Stimulated activated CD8-positive, alpha-beta memory T cell treated with anti-CD3 and anti-CD28 coated beads, Interleukin-7, amount 100 ng/mL, for 24 hours (primary cell): Measurements from ENCODE around the gene C10orf120.

ENCODE experiments used
- DNase-seq: peaks from one replicate; pipeline ENCODE4 v3.0.0-alpha.2; 2020; ENCODE audit warnings: low read depth

The C10orf120 gene

GRCh38 chr10:122699796-122700455 is at the start of gene C10orf120:
C10orf120 (minus strand) TSS chr10:122699846; CDS start chr10:122699790, 56 bp downstream.
- DNase-seq = no peak

- no peak for DNase-seq
Measured at GRCh38 chr10:122748496-122748895, 48.9 kb upstream of the C10orf120 start.

- DNase-seq = no peak
Measured at GRCh38 chr10:122746408-122746807, 46.8 kb upstream of the C10orf120 start.

DNA sequence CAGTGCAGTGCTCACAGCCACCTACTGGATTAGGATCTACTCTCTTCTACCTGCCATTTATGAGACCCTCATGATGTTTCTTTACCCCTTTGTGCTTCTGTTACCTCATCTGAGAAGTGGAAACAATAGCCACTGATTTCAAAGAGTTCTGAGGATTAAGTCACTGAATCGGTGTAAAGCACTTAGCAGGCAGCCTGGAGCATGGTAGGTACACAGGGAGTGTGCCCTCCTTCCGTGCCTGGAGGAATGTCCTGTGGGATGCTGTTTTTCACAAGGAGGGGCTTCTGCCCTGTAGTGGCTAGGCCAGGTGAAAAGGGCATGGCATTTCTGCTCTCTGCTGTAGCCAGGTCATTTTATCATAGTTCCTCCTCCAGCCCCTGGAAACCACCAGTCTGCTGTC is 44.6 kb upstream of the C10orf120 start:
- DNase-seq = no peak

GRCh38 chr10:122740640-122741039 is 41.0 kb upstream of the C10orf120 start:
- no peak for DNase-seq

DNA sequence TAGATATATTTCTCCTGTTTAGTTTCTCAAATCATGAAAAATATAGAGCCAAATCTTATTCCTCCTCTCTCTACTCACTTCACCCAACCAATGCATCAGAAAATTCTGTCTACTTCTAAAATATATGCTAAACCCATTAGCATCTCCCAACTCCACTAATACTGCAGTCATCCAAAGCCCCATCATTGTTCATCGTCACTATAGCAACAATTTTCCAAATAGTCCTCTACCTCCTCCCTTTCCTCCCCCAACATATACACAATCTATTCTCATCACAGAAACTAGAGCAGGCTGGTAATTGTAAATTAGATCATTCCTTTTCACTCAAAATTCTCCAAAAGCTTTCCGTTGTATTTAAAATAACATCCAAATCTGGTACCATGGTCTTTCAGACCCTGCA is 38.4 kb upstream of the C10orf120 start:
- DNase-seq = no peak

DNA sequence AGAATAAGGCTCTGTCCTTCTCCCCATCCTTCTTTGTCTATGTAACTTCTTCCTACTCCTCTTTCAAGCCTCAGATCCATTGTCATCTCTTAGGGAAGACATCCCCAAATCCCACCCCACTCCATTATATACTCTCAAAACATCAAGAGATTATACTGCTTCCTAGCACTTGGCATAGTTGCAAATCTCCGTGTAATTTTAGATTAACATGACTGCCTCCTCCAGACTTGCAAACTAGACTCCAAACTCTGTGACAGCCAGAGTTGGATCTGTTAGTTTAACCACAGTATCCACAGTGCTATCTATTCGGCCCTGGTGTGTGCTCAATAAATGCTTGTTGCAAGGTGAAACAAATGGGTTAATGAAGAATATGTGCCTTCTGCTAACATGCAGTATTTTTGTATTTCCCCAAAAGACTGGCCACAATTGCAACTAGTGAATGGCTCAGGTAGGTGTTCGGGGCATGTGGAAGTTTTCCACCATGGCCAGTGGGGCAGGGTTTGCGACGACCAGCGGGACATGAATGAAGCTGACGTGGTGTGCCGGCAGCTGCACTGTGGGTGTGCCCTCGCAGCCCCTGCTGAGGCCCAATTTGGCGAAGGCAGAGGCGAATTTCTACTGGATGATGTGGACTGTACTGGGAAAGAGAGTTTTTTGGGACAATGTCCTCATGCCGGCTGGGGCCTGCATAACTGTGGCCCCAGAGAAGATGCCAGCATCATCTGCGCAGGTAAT is 34.5 kb upstream of the C10orf120 start:
- DNase-seq = no peak

DNA sequence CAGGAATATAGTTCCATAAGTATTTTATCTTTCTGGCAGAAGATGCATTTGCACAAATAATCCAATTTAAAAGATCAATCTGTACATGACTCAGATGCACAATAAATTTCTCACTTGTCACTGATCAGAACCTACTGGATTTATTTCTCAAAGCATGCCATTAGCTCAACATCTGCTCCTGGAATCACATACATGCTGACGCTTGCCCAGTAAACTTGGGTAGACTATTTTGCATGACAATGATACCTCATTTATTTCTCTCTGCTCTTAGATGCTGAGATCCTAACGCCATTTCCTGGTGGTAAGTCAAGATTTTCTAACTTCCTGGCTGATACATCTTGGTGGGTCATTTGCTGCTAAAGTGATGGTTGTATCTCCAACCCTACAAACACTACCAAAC is 33.8 kb upstream of the C10orf120 start:
- no peak for DNase-seq

GRCh38 chr10:122730238-122730637 is 30.6 kb upstream of the C10orf120 start:
- DNase-seq = no peak

- DNase-seq = no peak
Measured at GRCh38 chr10:122729126-122729525, 29.5 kb upstream of the C10orf120 start.

- DNase-seq = no peak
Measured at GRCh38 chr10:122727426-122727825, 27.8 kb upstream of the C10orf120 start.

GRCh38 chr10:122725768-122726167 is 26.1 kb upstream of the C10orf120 start:
- DNase-seq = no peak

GRCh38 chr10:122725006-122725405 is 25.4 kb upstream of the C10orf120 start:
- no peak for DNase-seq

DNA sequence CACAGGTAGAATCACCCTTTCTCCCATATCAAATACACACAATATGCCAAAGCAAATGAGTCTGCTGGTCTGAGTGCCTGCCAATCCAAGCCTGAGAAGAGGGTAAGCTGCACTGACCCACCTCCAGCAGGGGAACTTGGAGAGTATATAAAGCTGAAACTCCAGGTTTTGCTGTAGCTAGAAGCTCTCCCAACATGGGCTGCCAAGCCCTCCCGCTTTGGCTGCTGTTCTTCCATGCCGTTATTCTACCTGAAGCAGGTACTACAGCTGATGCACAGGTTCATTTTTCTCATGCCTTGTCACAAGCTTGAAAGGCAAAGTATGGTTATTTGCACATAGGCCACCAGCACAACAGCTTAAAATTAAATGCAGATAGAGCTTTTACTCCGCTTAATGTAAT is 21.5 kb upstream of the C10orf120 start:
- DNase-seq = no peak

DNA sequence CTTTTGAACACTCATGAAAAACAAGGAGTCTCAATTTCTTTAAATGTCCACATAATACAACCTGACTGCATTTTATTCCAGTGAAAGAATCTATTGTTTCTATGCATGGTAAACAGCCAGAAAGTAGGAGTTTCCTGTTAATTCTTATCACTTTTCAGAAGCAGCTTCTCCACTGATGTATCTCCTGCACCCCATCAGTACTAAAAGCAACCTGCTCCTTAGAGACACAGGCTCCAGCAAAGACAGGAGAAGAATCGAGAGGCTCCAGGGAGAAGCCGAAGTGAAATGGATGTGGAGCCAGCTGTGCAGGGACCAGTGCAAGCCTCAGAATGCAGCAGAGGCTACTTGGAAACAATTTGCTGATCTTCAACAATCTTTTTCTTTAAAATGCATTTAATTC is 16.4 kb upstream of the C10orf120 start:
- no peak for DNase-seq

GRCh38 chr10:122715576-122715975 is 15.9 kb upstream of the C10orf120 start:
- no peak for DNase-seq

DNA sequence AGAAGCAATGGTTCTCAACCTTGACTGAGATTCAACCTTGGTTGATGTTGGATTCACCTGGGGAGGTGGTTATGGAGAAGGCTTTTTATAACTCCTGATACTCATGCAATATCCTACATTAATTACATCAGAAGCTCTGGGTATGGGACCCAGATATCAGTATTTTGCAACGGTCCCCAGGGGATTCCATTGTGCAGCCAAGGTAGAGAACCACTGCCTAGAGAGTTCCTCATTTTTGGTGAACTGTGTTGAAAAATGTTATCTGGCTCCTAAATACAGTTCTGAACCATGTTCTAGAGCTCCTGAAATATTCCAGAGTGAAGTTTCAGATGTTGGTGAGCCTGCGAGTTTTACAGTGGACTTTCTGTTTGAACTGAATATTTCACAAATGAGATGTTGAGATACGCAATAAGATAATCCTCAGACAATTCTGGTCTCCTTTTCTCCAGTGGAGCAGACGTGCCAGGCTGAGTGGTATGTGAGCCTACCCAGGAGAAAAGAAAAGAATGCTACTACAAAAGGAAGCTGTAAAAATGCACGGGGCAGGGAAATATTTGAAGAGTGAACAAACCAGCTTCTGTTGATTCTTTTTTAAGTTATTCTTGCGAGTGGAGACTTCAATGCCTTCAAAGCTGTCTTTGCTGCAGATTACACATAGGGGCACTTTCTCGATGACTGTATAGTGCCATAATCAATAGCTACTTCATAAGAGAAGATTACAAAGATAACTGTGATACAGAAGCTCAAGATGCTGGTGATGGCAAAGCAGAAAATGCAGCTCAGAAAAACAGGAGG is 13.6 kb upstream of the C10orf120 start:
- no peak for DNase-seq

DNA sequence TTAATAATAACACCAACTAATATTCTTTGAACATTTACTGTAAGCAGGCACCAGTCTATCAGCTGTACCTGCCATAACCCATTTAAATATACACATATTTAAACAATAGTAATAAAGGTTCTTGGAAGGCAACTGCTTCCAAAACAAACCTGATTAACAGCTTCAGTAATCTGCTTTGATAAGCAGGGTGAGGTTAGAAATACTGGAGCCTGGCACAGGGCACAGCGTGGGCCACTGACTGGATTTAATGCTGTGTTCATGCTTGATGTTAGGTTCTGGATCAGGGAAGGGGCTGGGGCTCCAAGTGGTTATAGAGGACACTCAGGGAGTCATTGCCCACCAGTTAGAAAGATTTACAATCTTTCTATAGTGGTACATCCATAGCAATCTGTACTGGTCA is 10.9 kb upstream of the C10orf120 start:
- DNase-seq = no peak

GRCh38 chr10:122709971-122710370 is 10.3 kb upstream of the C10orf120 start:
- no peak for DNase-seq

DNA sequence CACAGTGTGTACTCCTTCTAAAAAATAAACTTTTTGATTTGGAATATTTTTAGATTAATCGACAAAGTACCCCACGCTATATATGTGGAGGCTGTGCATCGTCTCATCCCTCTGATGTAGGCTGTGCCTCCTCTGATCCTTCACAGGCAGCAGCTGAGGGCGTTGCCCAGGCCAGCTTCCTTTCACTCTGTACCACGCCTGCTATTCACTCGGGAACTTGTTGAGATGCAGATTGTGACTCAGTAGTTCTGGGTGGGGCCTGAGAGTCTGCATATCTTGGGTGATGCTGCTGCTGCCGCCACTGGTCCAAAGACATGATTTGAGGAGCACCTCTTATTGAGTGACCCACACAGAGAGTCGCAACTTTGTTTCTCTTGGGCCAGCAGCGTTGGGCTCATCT is 7.9 kb upstream of the C10orf120 start:
- no peak for DNase-seq

DNA sequence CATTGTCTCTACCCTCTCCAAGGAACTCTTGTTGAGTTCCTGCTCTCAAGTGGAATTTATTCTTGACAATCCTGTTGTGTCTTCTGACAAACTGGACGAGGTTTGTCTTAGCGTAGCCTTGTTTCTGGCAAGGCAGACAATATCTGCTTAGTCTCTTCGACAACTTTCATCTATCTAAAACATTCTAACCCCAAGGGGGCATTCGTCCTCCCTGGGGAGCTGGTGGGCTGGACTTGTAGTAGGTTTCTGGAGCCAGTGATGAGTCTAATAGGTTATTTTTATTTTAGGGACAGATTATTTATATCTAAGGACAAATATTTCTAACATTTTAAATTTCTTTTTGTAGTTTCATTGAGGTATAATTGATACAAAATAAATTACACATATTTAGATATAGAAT is 7.3 kb upstream of the C10orf120 start:
- DNase-seq = no peak

DNA sequence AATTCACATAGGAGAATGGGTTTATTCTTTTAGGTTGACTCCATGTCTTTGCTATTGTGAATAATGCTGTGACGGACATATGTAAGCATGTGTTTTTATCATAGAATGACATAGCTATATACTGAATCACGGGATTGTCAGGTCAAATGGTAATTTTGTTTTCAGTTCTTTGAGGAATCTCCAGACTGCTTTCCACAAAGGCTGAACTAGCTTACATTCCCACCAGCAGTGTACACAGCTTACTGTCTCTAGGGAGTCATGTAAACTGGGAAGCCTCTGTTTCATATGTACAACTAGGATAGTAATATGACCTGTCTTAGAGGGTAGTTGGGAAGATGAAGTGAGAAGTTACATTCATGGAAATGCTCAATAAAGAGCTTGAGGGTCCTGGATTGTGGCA is 6.8 kb upstream of the C10orf120 start:
- no peak for DNase-seq
